ENCODE data around the gene ELMOD3.
A peak's percentile ranks its signal among the peaks of the same experiment; 100 is the strongest.
"Not testable (repeated sequence)": the region's sequence is repeated elsewhere in the genome, so short reads cannot be mapped to it uniquely, and the experiment has no call there.

Gene ELMOD3

DNA sequence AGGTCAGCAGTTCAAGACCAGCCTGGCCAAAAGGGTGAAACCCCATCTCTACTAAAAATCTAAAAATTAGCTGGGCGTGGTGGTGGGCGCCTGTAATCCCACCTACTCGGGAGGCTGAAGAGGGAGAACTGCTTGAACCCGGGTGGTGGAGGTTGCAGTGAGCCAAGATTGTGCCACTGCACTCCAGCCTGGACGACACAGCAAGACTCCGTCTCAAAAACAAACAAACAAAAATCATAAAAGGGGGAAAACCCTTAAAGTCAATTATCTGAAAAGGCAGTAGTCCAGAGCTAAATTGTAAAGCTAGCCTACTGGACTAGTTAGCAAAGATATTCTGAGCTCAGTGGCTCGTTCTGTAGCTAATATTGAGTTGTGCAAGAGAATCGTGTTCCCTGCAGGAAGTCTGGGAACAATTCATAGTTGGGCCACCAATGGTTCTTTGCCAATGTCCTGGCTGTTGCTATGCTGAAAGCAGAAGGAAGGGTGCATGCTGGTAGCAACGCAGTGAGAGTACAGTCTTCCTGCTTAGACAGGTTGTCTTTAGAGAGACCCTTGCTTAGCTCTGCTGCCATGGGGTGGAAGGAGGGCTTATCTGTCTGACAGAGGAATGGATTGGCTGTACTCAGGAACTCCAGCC is 31.1 kb upstream of the ELMOD3 start:
- no peaks in the 10 kb centered on the region for H3K27me3 ChIP-seq (ENCODE audit: insufficient read depth, low read depth, severe bottlenecking)
- no peak for DNase-seq
- peaks cover 79% of the 10 kb centered on the region for H3K36me3 ChIP-seq
- H3K27ac ChIP-seq, result no peak overlapping the region
- H3K4me3 ChIP-seq (ENCODE audit: low read depth, low read length), result no peak overlapping the region
- TF ChIP-seq CTCF (IDR thresholded peaks at IDR 0.05; ENCODE audit: low read depth, low read length), result no peak
- no peaks in the 10 kb centered on the region for H3K9me3 ChIP-seq (ENCODE audit: severe bottlenecking)

- not testable (repeated sequence) for H3K27ac ChIP-seq; DNase-seq; H3K9me3 ChIP-seq (ENCODE audit: severe bottlenecking); H3K4me3 ChIP-seq (ENCODE audit: low read depth, low read length); H3K27me3 ChIP-seq (ENCODE audit: insufficient read depth, low read depth, severe bottlenecking)
- peaks cover 75% of the 10 kb centered on the region for H3K36me3 ChIP-seq
Measured at GRCh38 chr2:85323988-85324367, 30.6 kb upstream of the ELMOD3 start.

GRCh38 chr2:85324639-85325465 is 29.7 kb upstream of the ELMOD3 start:
- no peak for DNase-seq
- Histone ChIP-seq H3K36me3 (peaks cover 70% of the 10 kb centered on the region), H3K4me3 (ENCODE audit: low read depth, low read length) (no peak overlapping the region), H3K9me3 (ENCODE audit: severe bottlenecking) (no peaks in the 10 kb centered on the region), H3K27me3 (ENCODE audit: insufficient read depth, low read depth, severe bottlenecking) (no peaks in the 10 kb centered on the region), H3K27ac (no peak overlapping the region)
- TF ChIP-seq CTCF (IDR thresholded peaks at IDR 0.05; ENCODE audit: low read depth, low read length), result no peak

DNA sequence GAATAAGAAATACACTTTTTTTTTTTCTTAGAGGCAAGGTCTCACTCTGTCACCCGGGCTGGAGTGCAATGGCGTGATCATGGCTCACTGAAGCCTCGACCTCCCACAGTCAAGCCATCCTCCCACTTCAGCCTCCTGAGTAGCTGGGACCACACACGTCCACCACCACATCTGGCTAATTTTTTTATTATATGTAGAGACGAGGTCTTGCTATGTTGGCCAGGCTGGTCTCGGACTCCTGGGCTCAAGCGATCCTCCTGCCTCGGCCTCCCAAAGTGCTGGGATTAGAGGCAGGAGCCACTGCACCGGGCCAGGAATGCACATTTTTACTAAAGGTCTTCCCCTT is 29.1 kb upstream of the ELMOD3 start:
- Histone ChIP-seq H3K36me3 (peaks cover 64% of the 10 kb centered on the region), H3K27ac (no peak overlapping the region), H3K9me3 (ENCODE audit: severe bottlenecking) (no peaks in the 10 kb centered on the region), H3K27me3 (ENCODE audit: insufficient read depth, low read depth, severe bottlenecking) (no peaks in the 10 kb centered on the region), H3K4me3 (ENCODE audit: low read depth, low read length) (no peak overlapping the region)
- DNase-seq, result no peak
- TF ChIP-seq CTCF (IDR thresholded peaks at IDR 0.05; ENCODE audit: low read depth, low read length), result no peak

- TF ChIP-seq CTCF (IDR thresholded peaks at IDR 0.05; ENCODE audit: low read depth, low read length), result no peak
- Histone ChIP-seq H3K4me3 (ENCODE audit: low read depth, low read length) (peak overlapping the region; percentile 80), H3K27me3 (ENCODE audit: insufficient read depth, low read depth, severe bottlenecking) (no peaks in the 10 kb centered on the region), H3K9me3 (ENCODE audit: severe bottlenecking) (no peaks in the 10 kb centered on the region), H3K27ac (no peak overlapping the region), H3K36me3 (peaks cover 53% of the 10 kb centered on the region)
- DNase-seq, result no peak
Measured at GRCh38 chr2:85326406-85327159, 28.0 kb upstream of the ELMOD3 start.

- peaks cover 47% of the 10 kb centered on the region for H3K36me3 ChIP-seq
- peak; percentile 22 for DNase-seq
- no peaks in the 10 kb centered on the region for H3K9me3 ChIP-seq (ENCODE audit: severe bottlenecking)
- no peaks in the 10 kb centered on the region for H3K27me3 ChIP-seq (ENCODE audit: insufficient read depth, low read depth, severe bottlenecking)
- peak overlapping the region; percentile 99 for H3K27ac ChIP-seq
- TF ChIP-seq CTCF (IDR thresholded peaks at IDR 0.05; ENCODE audit: low read depth, low read length), result no peak
- H3K4me3 ChIP-seq (ENCODE audit: low read depth, low read length), result peak overlapping the region; percentile 80
Measured at GRCh38 chr2:85327160-85327821, 27.3 kb upstream of the ELMOD3 start.

Measured in WERI-Rb-1 (cell line).